ENCODE measurements around the gene SLAIN2. TPM values are rescaled to one million over a fixed set of nuclear protein-coding genes. Genes with fewer than 3 reads are reported as not detected.

The SLAIN2 gene
- polyA plus RNA-seq, 12 donors, result 55.7 to 115 (median 65.8) TPM; not detected in 1

DNA sequence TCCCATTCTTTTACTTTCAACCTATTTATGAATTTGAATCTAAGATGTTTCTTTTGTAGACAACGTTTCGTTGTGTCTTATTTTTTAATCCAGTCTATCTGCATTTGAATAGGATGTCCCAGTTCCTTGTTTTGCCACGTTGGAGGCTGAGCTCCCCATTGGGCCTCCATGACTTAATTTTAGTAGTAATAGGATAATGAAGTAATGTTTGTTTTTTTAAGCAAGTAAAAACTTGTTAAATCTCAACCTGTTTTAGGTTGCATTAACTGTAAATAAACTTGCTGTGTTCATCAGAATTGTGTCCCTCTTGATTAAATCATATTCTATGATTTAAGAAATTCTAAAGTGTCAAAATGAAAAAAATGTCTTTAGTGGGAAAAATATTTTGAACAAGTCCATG is 25.3 kb downstream of the SLAIN2 start:
- DNase-seq, result no peak

DNA sequence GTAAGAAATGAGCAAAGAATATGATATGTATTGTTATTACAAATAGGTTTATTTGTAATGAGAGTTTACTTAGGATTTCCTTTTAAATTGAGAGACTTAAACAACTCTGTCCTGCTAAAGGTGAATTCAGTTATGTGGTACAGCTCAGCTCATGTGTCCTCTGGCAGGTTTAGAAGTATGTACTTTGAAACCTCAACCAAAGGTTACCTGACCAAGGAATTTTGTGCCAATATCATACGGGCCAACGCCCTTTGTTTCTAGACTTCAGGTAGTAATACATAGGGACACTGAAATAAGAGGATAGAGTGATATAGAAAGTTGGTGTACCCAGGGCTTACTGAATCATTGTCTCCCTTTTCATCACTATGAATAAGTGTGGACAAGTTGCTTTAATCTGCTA is 25.7 kb downstream of the SLAIN2 start:
- DNase-seq, result no peak

DNA sequence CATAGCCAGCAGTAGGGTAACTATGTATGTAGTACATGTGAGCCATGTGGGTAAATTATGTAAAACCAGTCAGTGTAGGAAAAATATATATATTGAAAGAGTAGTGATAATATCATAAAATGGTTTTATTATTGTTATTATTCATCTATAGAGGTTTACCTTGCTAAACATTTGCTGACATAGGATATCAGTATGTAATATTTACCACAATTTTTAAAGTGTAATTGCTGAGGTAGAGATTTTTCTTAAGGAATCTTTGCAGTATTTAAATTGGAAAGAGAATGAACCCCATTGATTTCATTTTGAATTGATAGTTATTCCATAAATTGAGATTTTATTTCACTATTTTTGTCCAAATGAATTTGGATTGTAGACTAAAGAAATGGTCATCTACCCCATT is 27.1 kb downstream of the SLAIN2 start:
- no peak for DNase-seq

DNA sequence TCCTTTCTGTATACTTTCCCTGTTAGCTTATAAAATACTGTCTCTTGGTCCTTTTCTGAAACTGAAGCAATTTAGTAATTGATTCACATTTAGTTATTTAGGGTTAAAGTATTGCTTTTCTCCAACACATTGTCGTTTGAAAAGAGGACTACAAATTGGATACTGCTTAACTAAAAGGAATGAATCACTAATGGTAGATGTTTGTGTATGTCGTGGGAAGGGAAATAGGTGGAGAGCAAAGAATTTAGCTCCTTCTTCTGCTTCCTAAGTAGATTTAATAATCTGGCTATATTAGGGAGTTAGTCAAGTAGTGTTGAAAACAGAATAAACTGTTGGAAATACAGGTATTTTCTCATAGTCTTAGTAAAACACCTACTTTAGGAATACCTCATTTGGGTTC is 27.9 kb downstream of the SLAIN2 start:
- no peak for DNase-seq

DNA sequence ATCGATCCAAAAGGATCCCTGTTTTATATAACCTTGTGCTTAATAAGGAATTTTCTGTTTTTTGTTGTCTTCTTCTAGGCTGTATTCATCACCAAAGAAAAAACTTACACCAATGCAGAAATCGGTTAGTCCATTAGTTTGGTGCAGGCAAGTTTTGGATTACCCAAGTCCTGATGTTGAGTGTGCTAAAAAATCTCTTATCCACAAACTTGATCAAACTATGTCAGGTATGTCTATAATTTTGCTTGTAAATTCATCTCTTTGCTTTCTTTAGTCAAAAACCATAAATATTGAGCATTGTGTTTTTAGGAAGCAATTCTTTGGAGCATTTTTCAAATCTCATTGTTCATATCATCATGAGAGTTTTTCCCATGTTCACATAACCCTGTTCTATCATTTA is 28.4 kb downstream of the SLAIN2 start:
- no peak for DNase-seq

DNA sequence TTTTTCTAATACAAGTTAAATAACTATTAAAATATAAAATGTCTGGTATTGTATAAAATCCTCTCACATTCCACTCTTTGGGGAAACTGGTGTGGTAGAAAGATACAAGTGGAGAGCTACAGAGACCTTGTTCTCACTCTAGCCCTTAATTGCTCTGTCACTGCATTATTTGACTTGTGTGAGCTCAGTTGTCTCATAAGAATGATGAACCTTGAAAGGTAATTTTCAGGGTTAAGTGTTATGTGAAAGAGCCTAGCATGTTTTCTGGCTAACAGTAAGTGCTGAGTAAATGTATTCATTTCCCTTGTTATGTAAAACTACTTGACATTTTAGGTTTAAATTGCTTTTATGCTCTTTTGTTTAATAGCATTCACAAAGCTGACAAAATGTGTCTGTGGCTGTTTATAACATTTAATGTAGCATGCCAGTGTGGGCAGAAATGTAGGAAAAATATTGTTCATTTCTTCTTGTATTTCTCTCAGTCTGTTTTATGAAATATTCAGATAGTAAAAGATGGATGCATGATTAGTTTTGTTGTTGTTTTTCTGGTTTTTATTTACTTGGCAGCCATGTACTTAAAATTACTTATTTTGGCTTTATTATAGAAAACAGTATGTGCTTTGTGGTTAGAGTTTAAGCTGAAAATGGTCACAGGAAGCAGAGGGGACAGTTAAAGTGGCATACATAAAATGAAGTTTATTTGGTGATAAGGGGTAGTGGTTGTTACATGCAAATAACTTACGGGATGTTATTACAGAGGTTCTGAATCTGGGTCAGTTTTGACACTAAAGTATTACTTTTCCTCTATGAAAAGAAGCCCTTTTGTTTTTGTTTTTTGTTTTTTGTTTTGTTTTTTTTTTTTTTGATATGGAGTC is 29.2 kb downstream of the SLAIN2 start:
- DNase-seq, result no peak

DNA sequence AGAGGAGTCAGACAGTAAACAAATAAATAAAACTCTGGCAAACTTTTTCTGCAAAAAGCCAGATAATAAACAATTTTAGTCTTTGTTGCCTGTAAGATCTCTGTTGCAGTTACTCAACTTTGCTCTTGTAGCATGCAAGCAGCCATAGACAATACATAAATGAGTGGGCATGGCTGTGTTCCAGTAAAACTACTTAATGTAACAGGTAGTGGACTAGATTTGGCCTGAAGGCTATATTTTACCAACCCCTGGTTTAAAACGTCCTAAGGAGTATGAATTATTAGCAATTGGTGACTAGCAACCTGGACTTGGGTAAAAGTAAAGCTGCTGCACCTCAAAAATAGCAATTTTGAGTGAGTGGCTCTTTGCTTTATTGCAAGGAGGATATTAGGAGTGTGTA is 30.9 kb downstream of the SLAIN2 start:
- no peak for DNase-seq

DNA sequence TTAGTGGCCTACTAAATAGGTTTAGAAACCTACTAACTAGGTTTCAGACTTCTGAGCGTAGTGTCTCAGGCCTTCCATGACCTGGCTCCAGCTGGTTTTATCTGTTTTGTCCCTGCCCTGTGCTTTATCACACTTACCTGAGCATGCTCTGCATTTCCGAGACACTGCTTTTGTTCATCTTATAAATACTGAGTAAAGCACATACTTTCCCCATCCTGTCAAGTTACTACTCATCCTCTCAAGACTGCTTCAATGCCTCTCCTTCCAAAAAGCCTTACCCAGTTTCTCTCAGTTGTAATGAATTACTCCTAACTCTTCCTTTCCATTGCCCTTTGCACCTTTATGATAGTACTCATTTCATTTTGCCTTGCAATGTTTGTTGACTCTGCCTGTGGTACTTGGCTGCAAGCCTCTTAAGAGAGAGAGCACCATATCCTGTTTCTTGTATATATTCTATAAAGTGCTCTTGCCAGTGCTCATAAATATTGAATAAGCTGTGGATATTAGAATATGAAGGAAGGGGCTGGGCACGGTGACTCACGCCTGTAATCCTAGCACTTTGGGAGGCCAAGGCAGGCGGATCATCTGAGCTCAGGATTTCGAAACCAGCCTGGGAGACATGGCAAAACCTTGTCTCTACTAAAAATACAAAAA is 34.4 kb downstream of the SLAIN2 start:
- no peak for DNase-seq

DNA sequence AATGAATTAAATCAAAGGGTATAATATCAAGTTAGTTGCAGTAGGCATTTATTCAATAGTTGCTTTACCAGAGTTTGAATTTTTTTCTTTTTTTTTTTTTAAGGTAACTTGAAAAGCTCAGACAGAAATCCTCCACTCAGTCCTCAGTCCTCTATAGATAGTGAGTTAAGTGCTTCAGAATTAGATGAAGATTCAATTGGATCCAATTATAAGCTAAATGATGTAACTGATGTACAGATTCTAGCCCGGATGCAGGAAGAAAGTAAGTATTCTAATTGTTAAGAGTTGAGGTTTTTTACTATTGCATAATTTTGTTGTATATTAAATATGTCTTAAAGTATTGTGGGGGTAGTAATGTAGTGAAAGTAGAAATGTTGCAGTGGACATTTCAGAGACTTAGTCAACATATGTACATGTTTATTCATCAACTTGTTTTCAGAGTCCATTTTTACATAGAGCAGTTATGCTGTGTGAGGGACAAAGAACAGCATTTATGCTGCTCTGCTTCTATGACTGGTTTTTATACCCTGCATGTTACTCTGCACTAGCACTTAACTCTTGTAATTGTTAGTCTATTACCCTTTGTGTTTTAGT is 38.4 kb downstream of the SLAIN2 start:
- DNase-seq, result no peak

DNA sequence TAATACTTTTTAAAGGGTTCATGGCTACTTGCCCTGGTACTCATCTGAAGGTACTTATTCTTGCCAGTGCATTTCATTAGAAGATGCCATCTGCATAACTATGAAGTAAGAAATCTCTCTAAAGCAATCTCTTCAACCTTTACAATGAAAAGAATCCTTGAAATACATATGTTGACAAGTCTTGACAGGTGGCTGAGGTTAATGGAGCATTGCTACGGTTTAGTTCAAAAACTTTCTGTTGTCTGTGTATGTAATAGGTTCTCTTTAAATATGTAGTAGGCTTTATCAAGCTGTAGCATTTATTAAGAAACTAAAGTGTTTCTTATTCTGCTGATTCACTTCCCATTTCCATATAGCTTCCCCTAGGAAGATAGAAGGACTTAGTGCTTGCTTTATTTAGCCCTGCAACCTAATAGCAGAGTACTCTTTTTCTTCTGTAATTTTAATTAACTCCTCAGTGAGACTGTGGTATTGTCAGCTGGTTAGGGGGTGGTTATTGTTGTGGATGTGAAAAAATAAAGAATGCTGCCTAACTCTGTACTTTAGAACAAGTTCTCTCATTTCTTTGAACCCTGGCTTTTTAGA is 39.3 kb downstream of the SLAIN2 start:
- DNase-seq, result no peak

DNA sequence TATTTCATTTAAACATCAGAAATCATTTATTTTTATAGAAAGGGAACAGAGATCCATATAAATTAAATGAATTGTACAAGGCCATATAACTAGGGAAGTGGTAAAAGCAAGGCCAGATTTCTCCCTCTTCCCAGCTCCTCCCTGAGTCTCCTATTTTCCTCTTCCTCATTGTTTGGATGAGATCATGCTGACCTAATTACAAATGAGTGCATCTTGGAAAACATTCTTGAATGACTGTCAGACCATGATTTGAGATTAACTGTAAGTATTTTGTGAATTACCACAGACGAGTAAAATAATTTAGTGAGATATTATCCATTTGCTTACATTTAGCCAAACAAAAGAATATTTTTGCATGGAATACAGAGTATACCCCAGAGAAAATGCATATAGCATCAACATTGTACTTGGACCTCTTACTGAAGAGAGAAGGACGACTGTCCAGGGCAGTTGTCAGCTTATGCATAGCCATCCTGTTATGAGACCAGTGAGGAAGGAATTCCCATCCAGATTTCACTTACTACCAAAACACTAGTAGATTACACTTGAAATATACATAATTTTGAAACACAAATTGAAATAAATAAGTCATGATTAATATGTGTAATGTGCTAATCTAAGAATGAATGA is 47.3 kb downstream of the SLAIN2 start:
- peak; percentile 36 for DNase-seq

DNA sequence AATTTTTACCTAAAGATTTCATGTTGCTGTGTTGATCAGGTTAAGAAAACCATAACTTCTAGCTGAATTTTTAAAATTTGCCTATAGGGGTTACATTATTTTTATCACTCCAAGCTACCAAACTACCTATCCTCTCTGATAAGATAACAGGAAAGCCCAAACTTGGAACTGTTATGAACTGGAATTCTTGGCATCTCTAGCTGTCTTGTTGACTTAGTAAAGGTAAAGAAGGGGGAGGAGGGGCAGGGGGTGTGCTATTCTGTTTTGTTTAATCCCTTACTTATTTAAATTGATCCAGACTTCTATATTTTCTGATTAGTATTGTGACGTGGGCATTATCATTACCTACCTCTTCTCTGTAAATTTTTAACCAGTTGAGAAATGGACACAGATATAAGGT is 54.7 kb downstream of the SLAIN2 start:
- no peak for DNase-seq

DNA sequence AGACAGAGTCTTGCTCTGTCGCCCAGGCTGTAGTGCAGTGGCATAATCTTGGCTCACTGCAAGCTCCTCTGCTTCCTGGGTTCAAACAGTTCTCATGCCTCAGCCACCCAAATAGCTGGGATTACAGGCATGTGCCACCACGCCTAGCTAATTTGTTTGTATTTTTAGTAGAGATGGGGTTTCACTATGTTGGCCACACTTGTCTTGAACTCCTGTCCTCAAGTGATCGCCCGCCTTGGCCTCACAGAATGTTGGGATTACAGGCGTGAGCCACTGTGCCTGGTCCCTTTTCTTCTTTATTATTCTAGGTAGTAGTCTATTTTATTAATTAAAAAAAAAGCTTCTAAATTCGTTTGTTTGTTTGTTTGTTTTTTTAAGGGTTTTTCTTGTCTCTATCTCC is 59.1 kb downstream of the SLAIN2 start:
- DNase-seq, result no peak

DNA sequence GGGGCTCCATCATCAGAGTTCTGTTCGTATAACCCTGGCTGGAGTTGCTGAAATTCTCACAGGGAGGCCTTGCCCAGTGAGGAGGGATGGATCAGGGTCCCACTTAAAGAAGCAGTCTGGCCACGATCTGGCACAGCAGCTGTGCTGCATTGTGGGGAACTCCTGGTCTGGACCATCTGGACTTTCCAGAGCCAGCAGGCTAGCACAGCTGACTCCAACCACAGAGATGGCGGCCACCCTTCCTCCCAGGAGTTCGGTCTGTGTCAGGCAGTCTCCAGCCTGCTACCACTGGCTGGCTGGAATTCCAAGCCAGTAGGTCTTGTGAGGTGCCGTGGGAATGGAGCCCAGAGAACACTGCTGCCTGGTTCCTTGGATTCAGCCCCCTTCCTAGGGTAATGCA is 62.0 kb downstream of the SLAIN2 start:
- DNase-seq, result no peak

DNA sequence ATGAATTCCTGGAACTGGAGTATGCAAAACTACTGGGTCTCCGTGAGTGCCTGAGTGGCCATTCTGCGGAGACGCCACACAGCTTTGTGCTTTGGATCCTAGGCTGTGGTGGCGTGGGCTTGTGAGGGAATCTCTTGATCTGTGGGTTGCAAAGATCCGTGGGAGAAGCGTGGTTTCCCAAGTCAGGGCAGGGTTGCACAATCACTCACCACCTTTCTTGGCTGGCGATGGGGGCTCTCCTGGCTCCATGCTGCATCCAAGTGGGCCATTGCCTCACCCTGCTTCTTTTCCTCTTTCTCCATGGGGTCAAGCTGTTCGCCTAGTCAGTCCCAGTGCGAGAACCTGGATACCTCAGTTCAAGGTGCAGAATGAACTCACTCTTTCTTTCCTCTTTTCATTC is 62.5 kb downstream of the SLAIN2 start:
- no peak for DNase-seq

DNA sequence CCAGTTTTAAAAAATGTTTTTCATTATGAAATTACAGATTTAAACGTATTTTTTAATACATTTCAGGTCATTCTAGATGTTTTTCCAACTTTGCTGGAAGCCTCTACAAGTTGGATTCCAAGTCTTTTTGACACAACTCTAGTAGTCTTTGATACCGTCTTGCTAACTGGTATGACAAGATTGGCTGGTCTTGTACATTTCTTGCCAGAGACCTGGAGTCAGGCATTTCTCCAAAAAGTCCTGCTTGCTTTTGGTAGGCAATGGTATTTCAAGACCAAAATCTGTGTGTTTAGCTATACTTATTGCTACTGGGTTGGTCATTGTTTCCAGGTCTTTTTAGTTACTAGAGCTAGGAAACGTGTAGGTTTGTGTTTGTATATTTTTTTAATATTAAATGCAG is 64.6 kb downstream of the SLAIN2 start:
- no peak for DNase-seq

DNA sequence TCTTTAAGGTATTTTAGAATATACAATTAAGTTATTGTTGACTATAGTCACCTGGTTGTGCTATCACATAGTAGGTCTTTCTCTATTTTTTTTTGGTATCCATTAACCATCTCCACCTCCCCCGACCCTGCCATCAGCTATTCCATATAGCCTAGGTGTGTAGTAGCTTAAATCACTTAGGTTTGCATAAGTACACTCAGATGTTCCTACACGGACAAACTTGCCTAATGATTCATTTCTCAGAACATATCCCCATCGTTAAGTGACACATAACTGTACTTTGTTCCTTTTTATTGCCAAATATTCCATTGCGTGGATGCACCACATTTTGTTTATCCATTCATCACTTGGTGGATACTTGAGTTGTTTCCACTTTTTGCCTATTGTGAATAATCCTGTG is 67.9 kb downstream of the SLAIN2 start:
- no peak for DNase-seq

DNA sequence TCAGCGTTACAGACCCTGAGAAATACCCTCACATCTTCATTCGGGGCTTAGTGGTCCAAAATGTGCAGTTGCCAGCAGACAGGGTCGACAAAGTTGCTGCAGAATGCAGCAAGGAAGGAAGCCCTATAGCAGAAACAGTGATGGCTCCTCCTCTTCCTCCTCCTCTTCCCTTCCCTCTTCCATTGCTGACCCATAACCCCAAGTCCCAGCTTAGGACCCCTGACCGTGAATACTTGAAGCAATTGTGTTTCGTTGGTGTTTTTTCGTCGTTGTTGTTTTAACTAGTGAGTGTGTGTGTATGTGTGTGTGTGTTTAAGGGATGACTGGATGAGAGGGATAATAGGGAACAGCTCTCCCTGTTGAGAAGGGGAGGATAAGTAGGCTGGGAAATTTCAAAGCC is 69.5 kb downstream of the SLAIN2 start:
- no peak for DNase-seq

DNA sequence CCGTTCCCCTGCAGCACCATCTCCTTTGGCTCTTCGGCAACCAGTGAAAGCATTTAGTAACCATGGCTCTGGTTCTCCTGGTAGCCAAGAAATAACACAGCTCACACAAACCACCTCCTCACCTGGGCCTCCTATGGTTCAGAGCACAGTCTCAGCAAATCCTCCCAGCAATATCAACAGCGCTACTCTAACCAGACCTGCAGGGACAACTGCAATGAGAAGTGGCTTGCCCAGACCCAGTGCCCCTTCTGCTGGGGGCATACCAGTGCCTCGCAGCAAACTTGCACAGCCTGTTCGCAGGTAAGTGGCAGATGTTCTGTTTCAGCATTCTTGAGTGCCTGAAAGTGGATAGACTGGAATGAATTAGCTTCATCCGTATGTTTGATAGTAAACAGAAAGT is 78.8 kb downstream of the SLAIN2 start:
- DNase-seq, result no peak

DNA sequence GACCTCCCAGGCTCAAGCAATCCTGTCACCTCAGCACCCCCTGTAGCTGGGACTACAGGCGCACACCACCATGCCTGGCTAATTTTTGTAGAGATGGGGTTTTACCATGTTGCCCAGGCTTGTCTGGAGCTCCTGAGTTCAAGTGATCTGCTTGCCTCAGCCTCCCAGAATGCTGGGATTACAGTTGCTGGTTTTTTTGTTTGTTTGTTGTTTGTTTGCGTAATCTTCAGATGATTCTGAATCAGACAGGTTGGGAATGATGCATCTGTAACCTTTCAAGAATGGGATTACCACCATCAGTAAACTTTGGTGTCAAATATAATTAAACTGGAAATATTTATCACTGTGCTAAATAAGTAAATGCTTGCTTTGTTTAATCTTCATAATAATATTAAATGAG is 79.8 kb downstream of the SLAIN2 start:
- no peak for DNase-seq

DNA sequence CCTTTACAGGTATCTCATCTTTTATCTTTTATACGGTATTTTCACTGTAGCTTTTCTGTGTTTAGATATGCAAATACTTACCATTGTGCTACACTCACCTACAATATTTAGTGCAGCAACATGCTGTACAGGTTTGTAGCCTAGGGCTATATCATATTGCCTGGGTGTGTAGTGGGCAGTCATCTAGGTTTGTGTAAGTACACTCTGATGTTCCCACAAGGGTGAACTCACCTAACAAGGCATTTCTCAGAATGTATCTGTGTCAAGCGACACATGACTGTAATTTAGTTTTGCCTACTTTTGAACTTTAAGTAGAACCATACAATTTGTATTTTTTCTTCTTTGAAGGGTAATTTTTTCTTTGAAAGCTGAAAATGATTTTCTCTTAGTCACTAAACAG is 87.6 kb downstream of the SLAIN2 start:
- DNase-seq, result no peak

DNA sequence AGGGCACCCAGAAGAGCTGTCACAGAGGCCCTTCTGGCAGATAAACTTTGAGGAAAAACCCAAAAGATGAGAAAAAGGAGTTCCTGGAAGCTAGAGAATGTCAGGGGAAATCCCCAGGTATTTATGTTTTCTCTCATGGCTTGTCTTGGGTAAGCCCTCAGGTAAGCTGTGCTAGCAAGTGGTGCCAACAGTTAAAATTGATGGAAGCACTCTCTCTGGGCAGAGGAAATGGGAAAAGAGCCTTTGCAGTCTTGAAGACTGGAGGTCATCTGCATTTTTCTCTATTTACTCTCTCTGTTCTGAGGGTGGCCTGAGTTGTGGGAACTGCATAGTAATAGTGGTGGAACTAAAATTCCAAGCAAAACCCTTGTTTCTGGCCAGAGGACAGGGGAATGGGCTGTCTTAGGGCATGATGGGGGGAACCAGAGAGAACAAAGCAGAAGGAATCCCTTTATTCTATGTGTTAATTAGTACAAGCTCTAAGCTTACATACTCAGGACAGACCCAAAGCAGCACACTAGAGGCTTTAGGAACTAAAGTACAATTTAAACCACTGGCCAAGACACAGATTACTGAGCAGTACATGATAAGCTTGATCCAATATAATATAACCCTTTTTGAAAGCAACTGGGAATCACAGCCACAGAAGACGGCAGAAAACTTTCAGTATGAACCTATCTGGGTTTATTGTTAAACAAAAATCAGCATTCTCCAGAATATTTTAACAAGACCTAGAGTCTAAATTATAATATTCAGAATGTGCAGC is 88.6 kb downstream of the SLAIN2 start:
- DNase-seq, result no peak

Data from muscle of arm (tissue), 12 donors.